GM21576 (cell line): Measurements from ENCODE around the gene RGS6.

ENCODE experiments used
- ATAC-seq: cut with Tn5 transposase; IDR thresholded peaks from one replicate; pipeline ENCODE4 v1.9.1; 2021; ENCODE audit warnings: mild to moderate bottlenecking, moderate library complexity; ENCODE audit not compliant: unreplicated experiment

The RGS6 gene

GRCh38 chr14:72383865-72384264 is 451.6 kb downstream of the RGS6 start:
- no peak for ATAC-seq

- no peak for ATAC-seq
Measured at GRCh38 chr14:72387726-72388125, 455.5 kb downstream of the RGS6 start.

GRCh38 chr14:72389200-72389599 is 457.0 kb downstream of the RGS6 start:
- ATAC-seq = no peak

DNA sequence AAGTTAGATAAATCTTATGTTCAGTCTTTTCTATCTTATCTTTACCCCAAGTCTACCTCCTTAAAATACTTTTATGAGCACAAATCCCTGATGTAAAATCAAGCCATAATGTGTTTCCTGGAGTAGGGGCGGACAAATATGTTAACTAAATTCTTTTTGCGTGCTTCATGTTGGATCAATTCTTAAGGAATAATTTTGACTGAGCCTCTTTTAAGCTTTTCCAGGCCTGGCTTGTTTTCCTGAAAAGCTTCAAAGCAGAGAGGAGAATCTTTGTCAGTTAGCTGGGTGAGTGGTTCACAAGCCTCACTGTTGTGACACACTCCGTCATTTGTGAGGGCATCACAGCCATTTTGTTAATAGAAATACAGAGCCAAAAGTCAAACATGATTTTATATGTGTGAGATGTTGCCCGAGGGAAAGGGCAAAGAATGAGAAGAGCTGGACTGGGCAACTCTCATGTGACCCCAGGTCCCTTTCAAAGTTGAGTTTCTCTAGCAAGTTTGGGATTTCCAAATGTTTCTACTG is 468.9 kb downstream of the RGS6 start:
- no peak for ATAC-seq

- no peak for ATAC-seq
Measured at GRCh38 chr14:72401632-72402376, 469.6 kb downstream of the RGS6 start.

- no peak for ATAC-seq
Measured at GRCh38 chr14:72402377-72402772, 470.1 kb downstream of the RGS6 start.

- no peak for ATAC-seq
Measured at GRCh38 chr14:72404106-72404774, 472.0 kb downstream of the RGS6 start.

DNA sequence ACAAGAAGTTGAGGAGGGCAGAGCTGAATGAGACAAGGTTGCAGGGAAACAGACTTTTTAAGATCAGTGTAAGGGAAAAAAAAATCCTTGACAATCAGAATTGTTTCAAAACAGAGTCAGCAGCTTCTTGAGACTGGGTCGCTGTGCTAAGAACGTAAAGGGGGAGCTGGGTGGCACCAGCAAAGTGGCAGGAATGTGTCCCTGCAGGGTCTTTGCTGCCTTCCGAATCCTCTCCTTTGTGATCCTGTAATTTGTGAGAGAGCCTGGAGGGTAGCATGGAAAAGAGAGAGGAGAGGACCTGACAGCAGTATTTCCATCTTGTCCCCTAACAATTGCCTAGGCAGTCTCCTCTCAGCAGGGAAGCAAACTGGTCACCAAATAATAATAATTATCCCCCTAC is 472.8 kb downstream of the RGS6 start:
- ATAC-seq = no peak

DNA sequence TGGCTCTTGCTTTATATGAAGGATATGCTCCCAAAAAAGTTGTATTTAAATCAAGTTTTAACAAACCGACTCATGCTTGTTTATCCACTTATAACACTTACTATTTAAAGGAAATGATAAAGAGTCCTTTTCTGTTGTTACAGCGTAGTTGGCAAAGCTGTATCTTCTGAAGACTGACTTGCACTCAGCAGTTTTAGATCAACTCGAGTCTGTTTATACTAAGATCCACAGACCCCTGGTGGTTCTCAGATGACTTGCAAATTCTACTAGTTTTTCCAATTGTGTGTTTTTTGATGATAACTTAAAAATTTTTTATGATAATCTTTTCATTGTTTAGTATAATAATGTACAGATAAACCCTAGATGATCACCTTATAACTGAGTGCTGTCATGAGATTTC is 475.8 kb downstream of the RGS6 start:
- ATAC-seq = no peak

GRCh38 chr14:72409047-72409446 is 476.8 kb downstream of the RGS6 start:
- no peak for ATAC-seq

DNA sequence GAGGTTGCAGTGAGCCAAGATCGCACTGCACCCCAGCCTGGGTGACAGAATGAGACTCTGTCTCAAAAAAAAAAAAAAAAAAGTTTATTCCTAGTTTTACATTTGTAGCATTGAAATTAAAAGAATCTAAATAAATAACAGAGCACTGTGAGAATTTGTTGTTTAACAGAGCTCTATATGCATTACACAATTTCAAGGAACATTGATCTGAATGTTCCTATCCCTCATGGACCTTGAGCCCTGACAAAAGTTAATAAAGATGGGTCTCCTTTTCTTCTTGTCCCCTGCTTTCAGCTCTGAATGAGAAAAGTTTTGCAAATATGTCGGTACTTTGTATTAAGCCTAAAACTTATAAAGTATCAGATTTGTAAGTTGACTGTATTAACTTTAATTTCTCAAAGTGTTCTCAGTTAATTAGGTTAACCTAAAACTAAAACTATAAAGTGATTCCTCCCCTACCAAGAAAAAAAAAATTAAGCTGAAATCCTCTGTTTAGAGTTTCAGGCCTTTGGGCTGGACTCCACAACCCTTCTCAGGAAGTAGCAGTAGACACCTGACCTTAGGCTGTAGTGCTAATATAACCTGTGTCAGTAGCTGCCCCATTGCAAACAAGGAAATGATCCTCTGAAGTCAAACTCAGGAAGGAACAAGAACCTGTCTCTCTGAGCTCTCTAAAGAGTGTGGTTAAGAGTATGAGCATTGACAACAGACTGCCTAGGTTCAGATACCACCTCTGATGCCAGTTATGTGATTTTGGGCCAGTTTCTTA is 484.0 kb downstream of the RGS6 start:
- ATAC-seq = no peak

DNA sequence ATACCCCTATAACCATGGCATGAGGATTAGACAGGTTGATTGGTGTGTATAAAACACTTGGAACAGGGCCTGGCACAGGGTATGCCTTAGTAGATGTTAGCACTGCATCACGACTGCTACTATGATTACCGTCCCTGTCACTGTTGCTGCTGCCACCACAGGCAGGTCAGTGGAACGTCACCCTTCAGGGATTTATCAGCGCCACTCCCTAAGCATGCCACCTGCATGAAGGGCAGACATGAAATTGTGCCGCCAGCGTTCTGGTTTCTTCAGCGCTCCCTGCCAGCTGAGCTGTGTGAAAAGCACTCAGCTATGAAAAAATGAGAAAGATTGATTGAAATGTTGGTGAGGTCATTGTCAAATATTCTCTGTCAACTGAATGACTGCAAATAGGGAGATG is 484.7 kb downstream of the RGS6 start:
- ATAC-seq = no peak

DNA sequence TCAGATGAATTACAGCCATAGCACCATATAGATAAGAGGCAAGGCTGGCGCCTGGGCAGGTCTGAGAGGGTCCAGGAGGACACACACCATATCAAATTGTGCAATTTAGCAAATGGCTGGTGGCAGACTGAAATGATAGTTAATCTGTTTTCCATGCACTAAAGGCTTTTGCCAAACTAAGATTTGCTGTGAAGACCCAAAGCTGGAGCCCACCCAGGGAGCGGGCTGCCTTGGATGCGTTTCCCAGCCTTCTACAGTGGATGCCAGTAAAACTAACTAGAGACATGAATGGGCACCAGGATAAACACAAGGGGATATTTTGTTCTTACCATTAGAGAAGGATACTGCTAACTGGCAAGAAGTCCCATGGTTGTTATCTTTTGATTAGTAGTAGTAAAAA is 486.6 kb downstream of the RGS6 start:
- ATAC-seq = no peak

GRCh38 chr14:72419226-72419775 is 487.1 kb downstream of the RGS6 start:
- ATAC-seq = no peak

DNA sequence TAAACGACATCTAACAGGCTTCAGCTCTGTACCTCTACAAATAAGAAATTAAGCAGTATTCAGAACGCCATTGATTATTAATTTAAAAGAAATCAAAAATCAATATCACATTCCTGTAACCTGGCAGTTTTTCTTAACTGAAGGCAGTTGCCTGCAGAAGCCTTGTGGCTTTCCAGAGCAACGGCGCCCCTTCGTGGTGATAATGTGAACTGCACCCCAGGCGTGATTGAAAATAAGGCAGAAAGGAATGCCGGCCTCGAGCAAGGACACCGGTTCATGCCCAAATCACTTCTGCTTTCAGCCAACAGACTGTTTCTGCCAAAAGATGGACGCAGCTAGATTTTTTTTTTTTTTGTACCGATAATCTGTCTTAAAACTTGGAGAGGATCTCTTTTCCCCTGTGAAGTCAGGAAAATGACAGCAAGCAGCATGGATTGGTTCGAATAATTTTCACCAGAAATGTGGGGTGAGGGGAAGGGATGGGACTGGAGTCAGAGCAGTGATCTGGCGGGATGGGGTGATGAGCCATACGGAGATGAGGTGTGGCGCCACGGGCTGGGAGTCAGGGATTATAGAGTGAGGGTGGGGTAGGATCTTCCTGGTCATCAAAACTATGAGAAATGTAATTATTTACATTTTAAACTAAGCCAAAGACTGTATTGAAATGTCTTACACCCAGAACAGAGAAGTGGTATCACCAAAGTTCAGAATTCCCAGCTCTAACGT is 488.7 kb downstream of the RGS6 start:
- no peak for ATAC-seq

DNA sequence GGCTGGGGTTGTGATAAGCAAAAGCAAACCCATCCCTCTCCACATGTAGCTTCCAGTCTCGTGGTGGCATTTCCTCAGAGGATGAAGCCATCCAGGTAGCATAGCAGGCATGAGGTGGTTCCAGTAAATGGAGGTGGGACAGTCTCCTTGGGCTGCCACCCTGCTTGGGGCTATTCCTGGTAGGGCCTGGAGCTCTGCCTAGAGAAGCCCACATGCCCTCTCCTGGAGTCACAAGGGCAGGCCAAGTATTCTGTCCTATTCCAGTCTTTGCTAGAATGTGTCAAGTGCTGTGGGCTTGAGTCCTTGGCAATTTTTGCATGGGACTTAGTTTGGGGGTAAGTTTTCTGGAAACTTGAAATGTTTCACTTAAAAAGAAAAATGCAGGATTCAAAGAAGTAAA is 491.7 kb downstream of the RGS6 start:
- no peak for ATAC-seq

DNA sequence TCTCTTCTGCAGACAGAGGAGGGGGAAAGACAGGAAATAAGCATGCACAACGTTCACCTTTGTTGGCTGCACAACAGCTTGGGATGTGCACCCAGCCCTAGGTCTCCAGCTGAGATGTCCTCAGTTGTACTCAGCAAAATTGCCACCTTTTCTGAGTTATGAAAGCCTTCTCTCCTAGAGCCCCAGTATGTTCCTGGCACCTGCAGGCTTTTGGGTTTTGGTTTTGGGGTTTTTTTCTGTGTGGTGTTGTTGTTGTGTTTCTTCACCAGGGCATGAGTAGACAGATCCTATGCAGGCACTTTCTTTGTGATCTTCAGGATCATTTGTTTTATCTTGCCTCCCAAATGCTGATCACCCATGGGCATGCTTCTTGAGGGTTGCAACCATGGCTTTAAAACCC is 498.2 kb downstream of the RGS6 start:
- no peak for ATAC-seq

GRCh38 chr14:72432748-72433147 is 500.5 kb downstream of the RGS6 start:
- ATAC-seq = no peak

GRCh38 chr14:72433511-72433910 is 501.3 kb downstream of the RGS6 start:
- ATAC-seq = no peak

GRCh38 chr14:72434856-72435255 is 502.6 kb downstream of the RGS6 start:
- ATAC-seq = no peak

DNA sequence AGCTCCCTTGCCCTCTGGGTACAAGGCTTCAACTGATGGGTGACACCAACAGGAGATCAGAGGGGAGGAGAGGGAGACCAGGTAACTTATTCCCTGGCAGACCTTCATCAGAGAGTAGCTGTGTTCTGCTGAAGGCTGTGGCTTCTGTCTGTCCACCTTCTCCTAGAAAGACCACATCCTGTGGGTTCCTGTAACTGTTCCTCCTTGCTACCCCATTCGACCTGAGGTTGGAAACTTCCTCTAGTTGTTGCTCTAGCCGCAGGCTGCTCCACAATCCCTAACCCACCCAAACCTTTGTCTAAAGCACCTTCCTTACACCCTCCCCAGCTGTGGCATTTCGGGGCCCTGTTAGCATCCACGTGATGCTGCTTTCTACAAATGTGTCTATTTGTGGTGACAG is 507.5 kb downstream of the RGS6 start:
- ATAC-seq = no peak
